Measurements from ENCODE around the gene MIXL1.

MIXL1 gene

GRCh38 chr1:226187019-226187322 is 36.5 kb upstream of the MIXL1 start (continued):
- TF ChIP-seq ZNF518A (tag by site-specific recombination; conservative IDR thresholded peaks at IDR 0.05; ENCODE audit: low read depth) (peak; percentile 5; the same call in 1 of the 2 replicates), PATZ1 (tag by site-specific recombination; IDR thresholded peaks at IDR 0.05) (no peak; the same call in 1 of the 2 replicates), ZNF302 (tag by site-specific recombination; IDR thresholded peaks at IDR 0.05; ENCODE audit: low read depth) (no peak), SP3 (tag by site-specific recombination; IDR thresholded peaks at IDR 0.05) (peak; percentile 8; the same call in 1 of the 2 replicates), ZBTB17 (tag by site-specific recombination; IDR thresholded peaks at IDR 0.05) (peak; percentile 88), IKZF3 (tag by site-specific recombination; IDR thresholded peaks at IDR 0.05) (0 out of 2 replicates have a peak, but pooled peaks have one; percentile 8), ZNF488 (tag by site-specific recombination; IDR thresholded peaks at IDR 0.05) (no peak), KLF7 (tag by site-specific recombination; IDR thresholded peaks at IDR 0.05; ENCODE audit: borderline replicate concordance) (peak; percentile 16; the same call in 1 of the 2 replicates), ZXDB (tag by site-specific recombination; IDR thresholded peaks at IDR 0.05) (peak; percentile 68), HIC1 (tag by site-specific recombination; IDR thresholded peaks at IDR 0.05) (0 out of 2 replicates have a peak, but pooled peaks have one; percentile 0), PRDM2 (tag by site-specific recombination; IDR thresholded peaks at IDR 0.05; ENCODE audit: borderline replicate concordance) (0 out of 2 replicates have a peak, but pooled peaks have one; percentile 58), ZBTB10 (tag by site-specific recombination; IDR thresholded peaks at IDR 0.05) (peak; percentile 1; the same call in 1 of the 2 replicates), ZNF2 (tag by site-specific recombination; IDR thresholded peaks at IDR 0.05) (peak; percentile 19; the same call in 1 of the 2 replicates), ZNF449 (tag by site-specific recombination; IDR thresholded peaks at IDR 0.05) (0 out of 2 replicates have a peak, but pooled peaks have one; percentile 6), ZEB2 (tag by site-specific recombination; IDR thresholded peaks at IDR 0.05) (peak; percentile 86; the same call in 1 of the 2 replicates)
